ENCODE results near the gene SYMPK.

GRCh38 chr19:45770192-45771101 is 92.5 kb downstream of the SYMPK start:
- peak; percentile 36 for TF ChIP-seq CTCF (IDR thresholded peaks at IDR 0.05; ENCODE audit: insufficient read depth, low read depth, low read length)
- TF ChIP-seq EZH2 (IDR thresholded peaks at IDR 0.05; ENCODE audit: insufficient read depth, low read length), result no peak
